GM10266 (cell line): ENCODE measurements around the gene HERC3.

Experiments
- DNase-seq: peaks from one replicate; pipeline ENCODE4 v3.0.0; 2012; ENCODE audit errors: extremely low spot score
- CTCF ChIP-seq: IDR thresholded peaks from 2 replicates; pipeline ENCODE4 v1.5.1; 2012; ENCODE audit warnings: mild to moderate bottlenecking, low read depth; ENCODE audit not compliant: control insufficient read depth, insufficient read depth; ENCODE audit errors: missing control alignments

HERC3 gene

GRCh38 chr4:88757776-88758175 is 165.5 kb downstream of the HERC3 start:
- no peak for TF ChIP-seq CTCF
- DNase-seq, result no peak
